SK-N-SH treated with all-trans-retinoic acid at 6 μM for 48 hours (cell line): ENCODE results near the gene VOPP1.

ENCODE experiments used
- ESRRG ChIP-seq: fragments of 250-450 bp; sonication (Bioruptor Pico); IDR thresholded peaks from 2 replicates; pipeline ENCODE4 v1.6.1; 2021; ENCODE audit warnings: mild to moderate bottlenecking
- SNAI2 ChIP-seq: fragments of 250-450 bp; sonication (Bioruptor Pico); IDR thresholded peaks from 2 replicates; pipeline ENCODE4 v1.5.0; 2020; ENCODE audit warnings: mild to moderate bottlenecking, moderate library complexity
- ZNF565 ChIP-seq: fragments of 450-650 bp; formaldehyde crosslinking; conservative IDR thresholded peaks from 2 replicates; pipeline ENCODE4 v1.5.0; 2020; ENCODE audit warnings: low read depth, mild to moderate bottlenecking, moderate library complexity
- ZNF8 ChIP-seq: fragments of 450-650 bp; formaldehyde crosslinking; IDR thresholded peaks from 2 replicates; pipeline ENCODE4 v1.5.0; 2020; ENCODE audit warnings: mild to moderate bottlenecking, moderate library complexity
- TF ChIP-seq, protein P1 (sequence below): fragments of 250-450 bp; sonication (Bioruptor Pico); IDR thresholded peaks from 2 replicates; pipeline ENCODE4 v1.5.1; 2021; ENCODE audit warnings: mild to moderate bottlenecking, moderate library complexity

VOPP1 gene

GRCh38 chr7:55423277-55423711, 149.0 kb downstream of the VOPP1 start (continued):
- TF ChIP-seq, protein P1, sequence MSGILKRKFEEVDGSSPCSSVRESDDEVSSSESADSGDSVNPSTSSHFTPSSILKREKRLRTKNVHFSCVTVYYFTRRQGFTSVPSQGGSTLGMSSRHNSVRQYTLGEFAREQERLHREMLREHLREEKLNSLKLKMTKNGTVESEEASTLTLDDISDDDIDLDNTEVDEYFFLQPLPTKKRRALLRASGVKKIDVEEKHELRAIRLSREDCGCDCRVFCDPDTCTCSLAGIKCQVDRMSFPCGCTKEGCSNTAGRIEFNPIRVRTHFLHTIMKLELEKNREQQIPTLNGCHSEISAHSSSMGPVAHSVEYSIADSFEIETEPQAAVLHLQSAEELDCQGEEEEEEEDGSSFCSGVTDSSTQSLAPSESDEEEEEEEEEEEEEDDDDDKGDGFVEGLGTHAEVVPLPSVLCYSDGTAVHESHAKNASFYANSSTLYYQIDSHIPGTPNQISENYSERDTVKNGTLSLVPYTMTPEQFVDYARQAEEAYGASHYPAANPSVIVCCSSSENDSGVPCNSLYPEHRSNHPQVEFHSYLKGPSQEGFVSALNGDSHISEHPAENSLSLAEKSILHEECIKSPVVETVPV (CRISPR knock-in tag), result no peak
- TF ChIP-seq ZNF565 (CRISPR knock-in tag), result no peak
- no peak for TF ChIP-seq SNAI2 (CRISPR knock-in tag)
- TF ChIP-seq ESRRG (CRISPR knock-in tag), result no peak
- TF ChIP-seq ZNF8 (CRISPR knock-in tag), result no peak
